NK-92 (cell line): ENCODE measurements around the gene WFDC6.
"Not testable (repeated sequence)": the region's sequence is repeated elsewhere in the genome, so short reads cannot be mapped to it uniquely, and the experiment has no call there.

ENCODE experiments used
- DNase-seq: peaks from one replicate; lab custom pipeline; 2025; ENCODE audit not compliant: unreplicated experiment; lab: John Stamatoyannopoulos, UW

Gene WFDC6

GRCh38 chr20:45539382-45539781, at the start of gene WFDC6:
TSS of gene WFDC6 (minus strand) at chr20:45539482. CDS start at chr20:45539407, 75 bp downstream.
- DNase-seq = no peak

- no peak for DNase-seq
These were observed 49.5 kb upstream of the WFDC6 start for GRCh38 chr20:45588800-45589199.

- DNase-seq = not testable (repeated sequence)
These were observed 46.7 kb upstream of the WFDC6 start for GRCh38 chr20:45585986-45586385.

- DNase-seq = not testable (repeated sequence)
These were observed 45.0 kb upstream of the WFDC6 start for GRCh38 chr20:45584294-45584693.

- no peak for DNase-seq
These were observed 44.2 kb upstream of the WFDC6 start for GRCh38 chr20:45583502-45583901.

- no peak for DNase-seq
These were observed 42.4 kb upstream of the WFDC6 start for GRCh38 chr20:45581702-45582101.

- DNase-seq = no peak
These were observed 39.9 kb upstream of the WFDC6 start, which contains the start of gene WFDC8 for GRCh38 chr20:45579184-45579583. TSS of gene WFDC8 (minus strand) at chr20:45579284. CDS start at chr20:45579247, 37 bp downstream.

GRCh38 chr20:45578231-45578630, 38.9 kb upstream of the WFDC6 start:
- no peak for DNase-seq

GRCh38 chr20:45576995-45577394, 37.7 kb upstream of the WFDC6 start:
- no peak for DNase-seq

GRCh38 chr20:45575931-45576330, 36.6 kb upstream of the WFDC6 start:
- no peak for DNase-seq

- DNase-seq = not testable (repeated sequence)
These were observed 30.4 kb upstream of the WFDC6 start for GRCh38 chr20:45569650-45570049.

GRCh38 chr20:45564760-45565276, 25.5 kb upstream of the WFDC6 start:
- DNase-seq = no peak

- no peak for DNase-seq
These were observed 15.9 kb upstream of the WFDC6 start for GRCh38 chr20:45555198-45555597.

GRCh38 chr20:45552456-45552855, 13.2 kb upstream of the WFDC6 start:
- no peak for DNase-seq

GRCh38 chr20:45550765-45551164, 11.5 kb upstream of the WFDC6 start:
- no peak for DNase-seq

- no peak for DNase-seq
These were observed 9.1 kb upstream of the WFDC6 start for GRCh38 chr20:45548410-45548809.

- no peak for DNase-seq
These were observed 8.0 kb upstream of the WFDC6 start, which contains the start of gene EPPIN for GRCh38 chr20:45547206-45547770. TSS of gene EPPIN (minus strand) at chr20:45547401. CDS start at chr20:45547357, 44 bp downstream.

GRCh38 chr20:45545754-45546453, 6.6 kb upstream of the WFDC6 start:
- no peak for DNase-seq

GRCh38 chr20:45545351-45545750, 6.1 kb upstream of the WFDC6 start:
- DNase-seq = no peak

- DNase-seq = no peak
These were observed 978 bp downstream of the WFDC6 start for GRCh38 chr20:45538209-45538799.

- DNase-seq = no peak
These were observed 12.0 kb downstream of the WFDC6 start for GRCh38 chr20:45527294-45527693.

GRCh38 chr20:45523821-45524220, 15.5 kb downstream of the WFDC6 start:
- DNase-seq = no peak
